Neural progenitor cell (in vitro differentiated cells): ENCODE results near the gene CNOT1. TPM values are rescaled to one million over a fixed set of nuclear protein-coding genes. Genes with fewer than 3 reads are reported as not detected.

Experiments used
- DNase-seq: peaks from one replicate; pipeline ENCODE4 v3.0.0-alpha.2; 2016; ENCODE audit warnings: low spot score
- H2AFZ ChIP-seq: fragments of 200-600 bp; sonication (generic); replicated peaks from 2 replicates; pipeline ENCODE4 v1.6.1; 2016; ENCODE audit warnings: antibody characterized with exemption
- H3F3A ChIP-seq: fragments of 200-600 bp; sonication (generic); 2 replicates; pipeline ENCODE4 v1.6.1; 2016; ENCODE audit warnings: antibody characterized with exemption, low read depth
- H3K27ac ChIP-seq: fragments of 200-600 bp; sonication (generic); 2 replicates; pipeline ENCODE4 v1.5.1; 2016; ENCODE audit warnings: mild to moderate bottlenecking
- H3K27me3 ChIP-seq: fragments of 200-600 bp; sonication (generic); 2 replicates; pipeline ENCODE4 v1.6.1; 2016; ENCODE audit warnings: mild to moderate bottlenecking, moderate library complexity
- H3K36me3 ChIP-seq: fragments of 200-600 bp; sonication (generic); 2 replicates; pipeline ENCODE4 v1.5.1; 2016
- H3K4me1 ChIP-seq: fragments of 200-600 bp; sonication (generic); 2 replicates; pipeline ENCODE4 v1.6.1; 2016; ENCODE audit warnings: mixed run types
- H3K4me2 ChIP-seq: fragments of 200-600 bp; sonication (generic); 2 replicates; pipeline ENCODE4 v1.6.1; 2016
- H3K4me3 ChIP-seq: fragments of 200-600 bp; sonication (generic); 2 replicates; pipeline ENCODE4 v1.5.1; 2016
- H3K79me2 ChIP-seq: fragments of 200-600 bp; sonication (generic); 2 replicates; pipeline ENCODE4 v1.6.1; 2016; ENCODE audit warnings: low read depth
- H3K9ac ChIP-seq: fragments of 200-600 bp; sonication (generic); 2 replicates; pipeline ENCODE4 v1.6.1; 2016
- H3K9me3 ChIP-seq: fragments of 200-600 bp; sonication (generic); 2 replicates; pipeline ENCODE4 v1.5.1; 2016; ENCODE audit warnings: low read depth
- H4K20me1 ChIP-seq: fragments of 200-600 bp; sonication (generic); 2 replicates; pipeline ENCODE4 v1.6.1; 2016; ENCODE audit warnings: low read depth
- H3K27ac Mint-ChIP-seq: 3 replicates; pipeline ENCODE4 v1.8.0; 2021; ENCODE audit warnings: mixed read lengths
- H3K27me3 Mint-ChIP-seq: 2 replicates; pipeline ENCODE4 v1.8.0; 2022; ENCODE audit warnings: low read depth, mild to moderate bottlenecking, inconsistent platforms, moderate library complexity, mixed read lengths; ENCODE audit not compliant: insufficient read depth
- H3K36me3 Mint-ChIP-seq: 3 replicates; pipeline ENCODE4 v1.8.0; 2021; ENCODE audit warnings: mixed read lengths
- H3K4me1 Mint-ChIP-seq: 3 replicates; pipeline ENCODE4 v1.8.0; 2021; ENCODE audit warnings: mixed read lengths
- H3K4me3 Mint-ChIP-seq: 3 replicates; pipeline ENCODE4 v1.8.0; 2021; ENCODE audit warnings: mild to moderate bottlenecking, moderate library complexity, mixed read lengths
- H3K9me3 Mint-ChIP-seq: 3 replicates; pipeline ENCODE4 v1.8.0; 2020; ENCODE audit warnings: mixed read lengths
- EZH2 ChIP-seq: fragments of 200-600 bp; sonication (generic); IDR thresholded peaks from 2 replicates; pipeline ENCODE4 v1.6.1; 2017; ENCODE audit warnings: antibody characterized with exemption, mild to moderate bottlenecking, moderate library complexity
- EZH2phosphoT487 ChIP-seq: fragments of 200-600 bp; sonication (generic); IDR thresholded peaks from 2 replicates; pipeline ENCODE4 v1.6.1; 2017; ENCODE audit warnings: antibody characterized with exemption
- total RNA-seq: library from RNA; depleted of rRNA; stranded (reverse); fragments of >200 nt; gene quantifications from 2 replicates; pipeline ENCODE4 v1.2.3, GENCODE V29; 2015; ENCODE audit warnings: low replicate concordance
- TF ChIP-seq, protein P1 (sequence below): fragments of 200-600 bp; sonication (generic); IDR thresholded peaks from 2 replicates; pipeline ENCODE4 v1.5.1; 2017; ENCODE audit warnings: antibody characterized with exemption, mild to moderate bottlenecking

Gene CNOT1
- total RNA-seq, 1 donor from 2014 or later, result 241 TPM

DNA sequence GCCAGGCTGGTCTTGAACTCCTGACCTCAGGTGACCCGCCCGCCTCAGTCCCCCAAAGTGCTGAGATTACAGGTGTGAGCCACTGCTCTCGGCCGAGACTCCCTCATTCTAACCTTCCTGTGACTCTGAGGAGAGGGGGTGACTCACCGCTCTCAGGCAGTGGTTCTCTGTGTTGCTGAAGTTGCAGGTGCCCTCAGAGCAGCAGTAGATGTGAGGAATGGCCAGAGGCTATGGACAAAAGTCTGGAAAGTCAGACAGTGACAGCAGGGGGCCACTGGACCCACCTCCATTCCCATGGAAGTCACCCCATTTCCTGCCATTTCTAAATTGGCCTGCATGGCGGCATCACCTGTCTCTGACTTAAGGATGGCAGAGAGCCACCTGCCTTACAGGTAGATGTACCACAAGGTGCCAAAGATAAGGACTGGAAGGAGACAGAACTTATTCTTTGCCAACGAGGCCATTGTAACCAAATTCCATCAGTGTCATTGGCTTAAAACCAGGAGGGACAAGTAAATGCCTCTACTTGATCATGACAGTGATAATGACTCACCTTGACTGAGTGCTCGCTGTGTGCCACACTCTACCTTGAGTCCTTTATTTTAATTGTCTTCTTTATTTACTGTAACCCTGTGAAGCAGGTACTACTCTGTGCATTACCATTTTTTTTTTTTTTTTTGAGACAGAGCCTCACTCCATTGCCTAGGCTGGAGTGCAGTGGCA is 15.3 kb upstream of the CNOT1 start:
- TF ChIP-seq EZH2phosphoT487, result no peak
- TF ChIP-seq, protein P1, sequence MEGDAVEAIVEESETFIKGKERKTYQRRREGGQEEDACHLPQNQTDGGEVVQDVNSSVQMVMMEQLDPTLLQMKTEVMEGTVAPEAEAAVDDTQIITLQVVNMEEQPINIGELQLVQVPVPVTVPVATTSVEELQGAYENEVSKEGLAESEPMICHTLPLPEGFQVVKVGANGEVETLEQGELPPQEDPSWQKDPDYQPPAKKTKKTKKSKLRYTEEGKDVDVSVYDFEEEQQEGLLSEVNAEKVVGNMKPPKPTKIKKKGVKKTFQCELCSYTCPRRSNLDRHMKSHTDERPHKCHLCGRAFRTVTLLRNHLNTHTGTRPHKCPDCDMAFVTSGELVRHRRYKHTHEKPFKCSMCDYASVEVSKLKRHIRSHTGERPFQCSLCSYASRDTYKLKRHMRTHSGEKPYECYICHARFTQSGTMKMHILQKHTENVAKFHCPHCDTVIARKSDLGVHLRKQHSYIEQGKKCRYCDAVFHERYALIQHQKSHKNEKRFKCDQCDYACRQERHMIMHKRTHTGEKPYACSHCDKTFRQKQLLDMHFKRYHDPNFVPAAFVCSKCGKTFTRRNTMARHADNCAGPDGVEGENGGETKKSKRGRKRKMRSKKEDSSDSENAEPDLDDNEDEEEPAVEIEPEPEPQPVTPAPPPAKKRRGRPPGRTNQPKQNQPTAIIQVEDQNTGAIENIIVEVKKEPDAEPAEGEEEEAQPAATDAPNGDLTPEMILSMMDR, result no peak
- no peak for TF ChIP-seq EZH2
- Histone ChIP-seq H3F3A (no peaks in the 10 kb centered on the region), H4K20me1 (no peaks in the 10 kb centered on the region), H2AFZ (no peak overlapping the region), H3K27me3 (no peaks in the 10 kb centered on the region), H3K36me3 (no peaks in the 10 kb centered on the region), H3K79me2 (no peaks in the 10 kb centered on the region), H3K27ac (no peak overlapping the region), H3K4me3 (no peak overlapping the region), H3K4me1 (peaks cover 6% of the 10 kb centered on the region), H3K4me2 (no peak overlapping the region), H3K9ac (no peak overlapping the region), H3K9me3 (no peaks in the 10 kb centered on the region)
- H3K4me1 Mint-ChIP-seq, result no peaks in the 10 kb centered on the region
- no peak for DNase-seq
- no peaks in the 10 kb centered on the region for H3K36me3 Mint-ChIP-seq
- peaks cover 9% of the 10 kb centered on the region for H3K27me3 Mint-ChIP-seq
- H3K9me3 Mint-ChIP-seq, result no peaks in the 10 kb centered on the region
- no peak overlapping the region for H3K27ac Mint-ChIP-seq
- no peak overlapping the region for H3K4me3 Mint-ChIP-seq

DNA sequence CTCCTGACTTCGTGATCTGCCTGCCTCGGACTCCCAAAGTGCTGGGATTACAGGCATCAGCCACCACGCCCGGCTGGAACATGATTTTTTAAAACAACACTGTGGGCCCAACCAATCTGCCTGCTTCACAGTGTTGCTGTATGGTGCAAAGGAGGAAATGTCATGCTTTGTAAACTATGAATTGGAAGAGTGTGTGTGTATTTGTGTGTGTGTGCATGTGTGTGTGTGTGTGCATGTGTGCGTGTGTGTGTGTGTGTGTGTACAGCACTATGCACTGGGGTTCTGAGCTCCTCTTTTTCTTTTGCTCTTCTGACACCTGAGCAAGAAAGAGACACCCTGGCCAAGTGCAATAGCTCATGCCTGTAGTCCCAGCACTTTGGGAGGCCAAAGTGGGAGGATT is 14.5 kb upstream of the CNOT1 start:
- no peak overlapping the region for H3K4me3 ChIP-seq
- no peaks in the 10 kb centered on the region for H3K4me1 Mint-ChIP-seq
- H3K9ac ChIP-seq, result no peak overlapping the region
- no peak for DNase-seq
- no peaks in the 10 kb centered on the region for H3K27me3 ChIP-seq
- no peaks in the 10 kb centered on the region for H3K79me2 ChIP-seq
- H3K4me3 Mint-ChIP-seq, result no peak overlapping the region
- H3K4me2 ChIP-seq, result no peak overlapping the region
- no peaks in the 10 kb centered on the region for H3K9me3 ChIP-seq
- no peak overlapping the region for H3K27ac ChIP-seq
- H3K36me3 ChIP-seq, result no peaks in the 10 kb centered on the region
- H4K20me1 ChIP-seq, result no peaks in the 10 kb centered on the region
- H3K9me3 Mint-ChIP-seq, result no peaks in the 10 kb centered on the region
- peaks cover 7% of the 10 kb centered on the region for H3K27me3 Mint-ChIP-seq
- H3K36me3 Mint-ChIP-seq, result no peaks in the 10 kb centered on the region
- TF ChIP-seq EZH2, result no peak
- TF ChIP-seq EZH2phosphoT487, result no peak
- TF ChIP-seq, protein P1, result no peak
- H3K27ac Mint-ChIP-seq, result no peak overlapping the region
- H3F3A ChIP-seq, result no peaks in the 10 kb centered on the region
- H3K4me1 ChIP-seq, result peaks cover 6% of the 10 kb centered on the region
- no peak overlapping the region for H2AFZ ChIP-seq

DNA sequence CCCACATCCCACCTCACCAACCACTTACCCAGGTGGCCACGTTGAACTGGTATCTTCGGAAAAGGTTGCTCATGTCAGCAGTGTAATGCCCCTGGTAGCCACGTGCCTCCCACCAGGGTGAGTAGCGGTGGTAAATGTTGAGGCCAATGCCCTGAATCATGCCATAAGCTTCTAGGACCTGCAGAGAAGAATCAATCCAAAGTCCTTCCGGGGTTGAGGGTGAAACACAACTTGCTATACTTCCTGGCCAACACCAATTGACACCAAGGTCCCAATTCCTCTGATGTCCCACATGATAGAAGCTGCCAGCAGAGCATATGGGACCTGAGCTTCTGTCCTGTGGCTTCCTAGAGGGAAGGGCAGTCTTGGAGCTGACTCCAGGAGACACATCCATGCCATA is 11.3 kb upstream of the CNOT1 start:
- Histone ChIP-seq H4K20me1 (no peaks in the 10 kb centered on the region), H3K27me3 (no peaks in the 10 kb centered on the region), H3K36me3 (no peaks in the 10 kb centered on the region), H3K4me1 (no peaks in the 10 kb centered on the region), H3F3A (no peaks in the 10 kb centered on the region), H3K9ac (no peak overlapping the region), H2AFZ (no peak overlapping the region), H3K4me3 (no peak overlapping the region), H3K27ac (no peak overlapping the region), H3K79me2 (no peaks in the 10 kb centered on the region), H3K4me2 (no peak overlapping the region), H3K9me3 (no peaks in the 10 kb centered on the region)
- no peak for TF ChIP-seq EZH2phosphoT487
- TF ChIP-seq EZH2, result no peak
- TF ChIP-seq, protein P1, result no peak
- H3K27me3 Mint-ChIP-seq, result peaks cover 6% of the 10 kb centered on the region
- no peak for DNase-seq
- H3K36me3 Mint-ChIP-seq, result no peaks in the 10 kb centered on the region
- H3K4me3 Mint-ChIP-seq, result no peak overlapping the region
- H3K4me1 Mint-ChIP-seq, result no peaks in the 10 kb centered on the region
- H3K9me3 Mint-ChIP-seq, result no peaks in the 10 kb centered on the region
- no peak overlapping the region for H3K27ac Mint-ChIP-seq
